Natural killer cell (primary cell): ENCODE measurements around the gene GRAMD4. TPM values are rescaled to one million over a fixed set of nuclear protein-coding genes. Genes with fewer than 3 reads are reported as not detected.

ENCODE experiments used
- ATAC-seq, 3 donors: fragments of 150-1000 bp in 2 of 3; fragments of 200-7000 bp in 1 of 3; cut with Tn5 transposase; 1 replicate in 1 of 3; 2 replicates in 2 of 3; pipeline ENCODE4 v1.10.0; 2021; ENCODE audit warnings: mild to moderate bottlenecking in 2 of 3, moderate library complexity in 2 of 3
- DNase-seq, 2 donors: peaks; one replicate each; pipeline versions ENCODE4 v3.0.0 to v3.0.0-alpha.2; 2013 to 2021; ENCODE audit warnings: mixed read lengths in 1 of 2
- H3K27ac ChIP-seq: one replicate; pipeline ENCODE4 v1.5.1; 2013; ENCODE audit warnings: mild to moderate bottlenecking, low read length
- H3K27me3 ChIP-seq: one replicate; pipeline ENCODE4 v1.6.1; 2013; ENCODE audit warnings: low read length; ENCODE audit not compliant: control insufficient read depth, insufficient read depth
- H3K36me3 ChIP-seq: one replicate; pipeline ENCODE4 v1.6.1; 2013; ENCODE audit warnings: low read length; ENCODE audit not compliant: control insufficient read depth, insufficient read depth
- H3K4me1 ChIP-seq: one replicate; pipeline ENCODE4 v1.6.1; 2013; ENCODE audit warnings: low read length; ENCODE audit not compliant: control insufficient read depth, insufficient read depth
- H3K4me3 ChIP-seq: one replicate; pipeline ENCODE4 v1.5.1; 2013; ENCODE audit warnings: low read length
- H3K9me3 ChIP-seq: one replicate; pipeline ENCODE4 v1.6.1; 2013; ENCODE audit warnings: low read length; ENCODE audit not compliant: control insufficient read depth, insufficient read depth
- H3K27ac Mint-ChIP-seq, 2 donors: one replicate each; pipeline ENCODE4 v1.8.0; 2022; ENCODE audit warnings: mild to moderate bottlenecking in 2 of 2, mixed read lengths in 2 of 2, moderate library complexity in 1 of 2
- H3K27me3 Mint-ChIP-seq, 2 donors: one replicate each; pipeline ENCODE4 v1.8.0; 2022; ENCODE audit warnings: low read depth in 2 of 2, mixed read lengths in 2 of 2
- H3K36me3 Mint-ChIP-seq: one replicate; pipeline ENCODE4 v1.8.0; 2022; ENCODE audit warnings: mixed read lengths
- H3K4me1 Mint-ChIP-seq, 2 donors: one replicate each; pipeline ENCODE4 v1.8.0; 2022; ENCODE audit warnings: mixed read lengths in 2 of 2
- H3K4me3 Mint-ChIP-seq: one replicate; pipeline ENCODE4 v1.8.0; 2022; ENCODE audit warnings: mild to moderate bottlenecking, moderate library complexity, mixed read lengths
- H3K9me3 Mint-ChIP-seq, 2 donors: one replicate each; pipeline ENCODE4 v1.8.0; 2022; ENCODE audit warnings: mixed read lengths in 2 of 2
- CTCF ChIP-seq: fragments of 200-600 bp; IDR thresholded peaks from one replicate; pipeline ENCODE4 v1.8.0; 2022; ENCODE audit warnings: antibody characterized with exemption
- WGBS: methylation state at CpG from one replicate; pipeline ENCODE4 v1.1.7; 2013; ENCODE audit warnings: missing lambda C conversion rate; ENCODE audit not compliant: insufficient coverage; 5-methylcytosine and 5-hydroxymethylcytosine counted together
- intact Hi-C: fragments of 100-400 bp; cut with micrococcal nuclease; formaldehyde crosslinking; loops from one replicate; pipeline ENCODE4 v1.14.2; 2022
- total RNA-seq, 4 donors: library from RNA; stranded (reverse); fragments of 120-200 nt in 1 of 4; gene quantifications; one replicate each; pipeline versions ENCODE4 v1.2.3 to v1.2.4, GENCODE V29; 2013 to 2022

The GRAMD4 gene
- total RNA-seq, 3 donors from 2014 or later (not counting 1 experiment from before 2014, with no cell fraction given): 30.0 to 78.5 (median 41.6) TPM

GRCh38 chr22:46723882-46724281 is 103.7 kb downstream of the GRAMD4 start:
- peaks cover 31% of the 10 kb centered on the region for H3K36me3 ChIP-seq
- H3K4me3 ChIP-seq: no peak overlapping the region
- Mint-ChIP-seq H3K4me3 (no peak overlapping the region), H3K9me3 (no peaks in the 10 kb centered on the region), H3K27ac (peak overlapping the region; percentile 6 to 14), H3K27me3 (no peaks in the 10 kb centered on the region), H3K36me3 (no peaks in the 10 kb centered on the region), H3K4me1 (peaks cover 17 to 25% of the 10 kb centered on the region in 2 donors)
- intact Hi-C loops: no loop called here
- H3K27me3 ChIP-seq: no peaks in the 10 kb centered on the region
- DNase-seq (no peak), ATAC-seq (no peak)
- H3K9me3 ChIP-seq: no peaks in the 10 kb centered on the region
- H3K4me1 ChIP-seq: peaks cover 9% of the 10 kb centered on the region
- no peak for TF ChIP-seq CTCF
- no peak overlapping the region for H3K27ac ChIP-seq
- 96% methylated on average over 8 of the region's 9 CpGs for WGBS

GRCh38 chr22:46725096-46725495 is 104.9 kb downstream of the GRAMD4 start:
- peaks cover 9% of the 10 kb centered on the region for H3K4me1 ChIP-seq
- H3K4me3 ChIP-seq: no peak overlapping the region
- H3K4me1 Mint-ChIP-seq: peaks cover 18 to 26% of the 10 kb centered on the region in 2 donors
- H3K36me3 ChIP-seq: peaks cover 23% of the 10 kb centered on the region
- H3K4me3 Mint-ChIP-seq: no peak overlapping the region
- ATAC-seq (no peak), DNase-seq (no peak)
- H3K27ac Mint-ChIP-seq: no peak overlapping the region
- no peaks in the 10 kb centered on the region for H3K27me3 ChIP-seq
- no peak overlapping the region for H3K27ac ChIP-seq
- no peaks in the 10 kb centered on the region for H3K9me3 Mint-ChIP-seq
- no peaks in the 10 kb centered on the region for H3K9me3 ChIP-seq
- no peaks in the 10 kb centered on the region for H3K36me3 Mint-ChIP-seq
- no peaks in the 10 kb centered on the region for H3K27me3 Mint-ChIP-seq
- TF ChIP-seq CTCF: no peak
- intact Hi-C loops: no loop called here
- WGBS: 91% methylated on average over 18 of the region's 18 CpGs

GRCh38 chr22:46726066-46726985 is 106.1 kb downstream of the GRAMD4 start:
- no peaks in the 10 kb centered on the region for H3K27me3 Mint-ChIP-seq
- Histone ChIP-seq H3K4me1 (peaks cover 17% of the 10 kb centered on the region), H3K27me3 (no peaks in the 10 kb centered on the region), H3K9me3 (no peaks in the 10 kb centered on the region), H3K4me3 (no peak overlapping the region), H3K36me3 (peaks cover 20% of the 10 kb centered on the region), H3K27ac (no peak overlapping the region)
- intact Hi-C loops: no loop called here
- peak overlapping the region; percentile 33 to 56 for H3K27ac Mint-ChIP-seq
- no peak for ATAC-seq
- DNase-seq: no peak
- no peak for TF ChIP-seq CTCF
- H3K36me3 Mint-ChIP-seq: no peaks in the 10 kb centered on the region
- WGBS: 79% methylated on average over 38 of the region's 38 CpGs
- H3K4me1 Mint-ChIP-seq: peaks cover 29 to 36% of the 10 kb centered on the region in 2 donors
- no peaks in the 10 kb centered on the region for H3K9me3 Mint-ChIP-seq
- H3K4me3 Mint-ChIP-seq: no peak overlapping the region
